Measurements from ENCODE around the gene TBCD. TPM values are rescaled to one million over a fixed set of nuclear protein-coding genes. Genes with fewer than 3 reads are reported as not detected.

Gene TBCD
- total RNA-seq, 1 experiment from 2014 or later: 129 TPM

DNA sequence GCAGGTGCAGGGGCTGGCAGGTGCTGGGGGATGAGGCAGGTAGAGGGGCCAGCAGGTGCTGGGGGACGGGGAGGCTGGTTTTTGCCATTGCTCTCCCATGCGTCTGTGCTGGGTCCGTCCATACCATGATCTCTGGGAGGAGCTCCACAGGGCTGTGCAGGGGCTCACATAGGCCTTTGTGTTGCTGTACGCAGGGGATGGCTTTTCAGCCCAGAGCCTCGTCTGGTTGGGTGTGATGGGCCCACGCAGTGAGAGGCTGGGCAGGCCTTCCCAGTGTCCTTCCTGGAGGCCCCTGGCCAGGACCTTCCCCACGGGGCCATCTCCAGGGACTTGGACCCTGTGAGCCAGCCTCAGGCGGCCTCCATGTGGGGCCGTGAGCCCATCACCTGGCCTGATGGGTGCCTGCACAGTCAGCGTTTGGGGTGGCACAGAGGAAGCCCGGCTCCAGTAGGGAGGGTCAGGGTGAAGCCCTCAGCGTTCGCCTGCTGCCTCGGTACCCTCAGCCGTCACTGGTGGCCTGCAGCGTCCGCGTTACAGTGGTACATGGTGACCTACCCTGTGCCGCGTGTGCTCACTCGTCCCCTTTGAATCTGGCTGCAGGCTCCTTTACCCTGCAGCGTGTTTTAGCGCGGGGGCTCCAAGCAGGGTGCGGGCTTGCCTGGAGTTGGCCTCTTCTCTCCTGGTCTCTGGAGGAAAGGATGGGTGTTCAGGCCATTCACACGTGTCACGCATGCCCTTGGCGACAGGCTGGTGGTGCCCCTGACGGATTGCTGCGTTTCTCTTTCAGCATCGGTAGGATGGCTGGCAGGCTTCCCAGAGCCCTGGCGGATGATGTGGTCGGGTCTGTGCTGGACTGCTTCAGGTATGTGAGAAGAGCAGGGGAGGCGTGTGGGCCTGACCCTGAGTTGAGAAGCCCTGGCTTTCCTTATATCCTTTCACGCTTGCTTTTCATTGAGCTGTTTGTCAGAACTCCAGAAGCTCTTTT lies 57.3 kb downstream of the TBCD start:
- Histone ChIP-seq H4K5ac (ENCODE audit: insufficient read length, low read depth, low read length) (no peak overlapping the region), H3K9me3 (ENCODE audit: control insufficient read depth, low read depth, low read length) (no peaks in the 10 kb centered on the region), H2BK5ac (ENCODE audit: insufficient read length, low read length) (no peak overlapping the region), H2BK12ac (ENCODE audit: insufficient read length, low read depth, low read length) (no peak overlapping the region), H3T11ph (ENCODE audit: low read length) (no peak overlapping the region), H4K8ac (replicated peaks; ENCODE audit: insufficient read length, low read depth, low read length) (no peak overlapping the region), H4K91ac (ENCODE audit: insufficient read length, low read depth, low read length) (no peak overlapping the region), H3K27me3 (ENCODE audit: insufficient read depth, low read length) (no peaks in the 10 kb centered on the region), H3K56ac (ENCODE audit: insufficient read length, low read depth, low read length) (no peak overlapping the region), H2AFZ (ENCODE audit: low read length) (no peak overlapping the region), H3K79me2 (ENCODE audit: insufficient read depth, low read length) (no peaks in the 10 kb centered on the region), H3K23me2 (ENCODE audit: insufficient read length, low read depth, low read length, poor library complexity, severe bottlenecking) (no peaks in the 10 kb centered on the region), H3K4me1 (ENCODE audit: insufficient read depth, low read length) (no peaks in the 10 kb centered on the region), H2BK20ac (ENCODE audit: low read depth, low read length, poor library complexity, severe bottlenecking) (no peak overlapping the region), H3K4ac (ENCODE audit: low read depth, low read length) (no peak overlapping the region), H3K18ac (ENCODE audit: insufficient read length, low read depth, low read length) (no peak overlapping the region), H3K23ac (ENCODE audit: insufficient read length, low read depth, low read length) (no peak overlapping the region), H2AK5ac (ENCODE audit: insufficient read length, low read length) (no peak overlapping the region), H3K4me2 (ENCODE audit: insufficient read depth, insufficient read length, low read length) (no peak overlapping the region), H2BK15ac (ENCODE audit: low read depth, low read length) (no peak overlapping the region), H4K20me1 (ENCODE audit: control insufficient read depth, insufficient read depth, insufficient read length) (no peaks in the 10 kb centered on the region), H3K9ac (ENCODE audit: extremely low read depth, insufficient read length, low read length) (no peak overlapping the region), H3K14ac (ENCODE audit: insufficient read depth, low read length) (no peak overlapping the region), H3K27ac (ENCODE audit: insufficient read length, low read depth, low read length) (no peak overlapping the region), H2BK120ac (ENCODE audit: low read depth, low read length, poor library complexity, severe bottlenecking) (no peak overlapping the region), H3K79me1 (ENCODE audit: insufficient read depth, low read depth, low read length, poor library complexity, severe bottlenecking) (no peaks in the 10 kb centered on the region)
- TF ChIP-seq, protein P1, sequence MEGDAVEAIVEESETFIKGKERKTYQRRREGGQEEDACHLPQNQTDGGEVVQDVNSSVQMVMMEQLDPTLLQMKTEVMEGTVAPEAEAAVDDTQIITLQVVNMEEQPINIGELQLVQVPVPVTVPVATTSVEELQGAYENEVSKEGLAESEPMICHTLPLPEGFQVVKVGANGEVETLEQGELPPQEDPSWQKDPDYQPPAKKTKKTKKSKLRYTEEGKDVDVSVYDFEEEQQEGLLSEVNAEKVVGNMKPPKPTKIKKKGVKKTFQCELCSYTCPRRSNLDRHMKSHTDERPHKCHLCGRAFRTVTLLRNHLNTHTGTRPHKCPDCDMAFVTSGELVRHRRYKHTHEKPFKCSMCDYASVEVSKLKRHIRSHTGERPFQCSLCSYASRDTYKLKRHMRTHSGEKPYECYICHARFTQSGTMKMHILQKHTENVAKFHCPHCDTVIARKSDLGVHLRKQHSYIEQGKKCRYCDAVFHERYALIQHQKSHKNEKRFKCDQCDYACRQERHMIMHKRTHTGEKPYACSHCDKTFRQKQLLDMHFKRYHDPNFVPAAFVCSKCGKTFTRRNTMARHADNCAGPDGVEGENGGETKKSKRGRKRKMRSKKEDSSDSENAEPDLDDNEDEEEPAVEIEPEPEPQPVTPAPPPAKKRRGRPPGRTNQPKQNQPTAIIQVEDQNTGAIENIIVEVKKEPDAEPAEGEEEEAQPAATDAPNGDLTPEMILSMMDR (conservative IDR thresholded peaks at IDR 0.05): no peak
- Mint-ChIP-seq H3K4me3 (no peak overlapping the region), H3K27me3 (ENCODE audit: low read depth) (no peaks in the 10 kb centered on the region), H3K36me3 (ENCODE audit: insufficient read depth in 1 of 3, low read depth in 3 of 3) (peaks cover 16 to 69% (median 65%) of the 10 kb centered on the region in 3 experiments; a peak in 6 of 7 replicates), H3K27ac (peak overlapping the region in 1 of 3 experiments; percentile 39; a peak in 2 of 7 replicates), H3K4me1 (no peaks in the 10 kb centered on the region), H3K9me3 (no peaks in the 10 kb centered on the region)
- no peak for DNase-seq
- no CpG with 5 or more reads among the region's 35 CpGs for WGBS (ENCODE audit: extremely low coverage, insufficient read length, low lambda C conversion rate)
